GM21576 (cell line): ENCODE results near the gene IFT80.
"Not testable (repeated sequence)": the region's sequence is repeated elsewhere in the genome, so short reads cannot be mapped to it uniquely, and the experiment has no call there.

ENCODE experiments used
- ATAC-seq: cut with Tn5 transposase; IDR thresholded peaks from one replicate; pipeline ENCODE4 v1.9.1; 2021; ENCODE audit warnings: mild to moderate bottlenecking, moderate library complexity; ENCODE audit not compliant: unreplicated experiment

Gene IFT80

DNA sequence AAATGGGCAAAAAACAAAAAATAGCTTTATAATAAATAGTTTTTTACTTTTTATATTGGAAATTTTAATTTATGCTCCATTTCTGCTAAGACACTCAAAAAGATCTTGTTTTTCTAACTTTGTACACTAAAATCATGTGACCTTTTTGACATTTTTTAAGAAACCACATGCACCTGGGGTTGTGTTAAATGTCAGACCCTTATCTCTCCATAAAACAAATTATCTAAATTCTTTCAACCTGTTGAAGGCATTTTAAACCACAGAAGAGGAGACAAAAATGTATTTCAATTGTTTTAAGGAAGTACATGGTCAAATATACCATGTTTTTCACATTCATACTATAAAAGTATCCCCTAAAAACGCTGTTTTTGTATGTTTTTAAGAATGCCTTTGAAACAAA is 29.2 kb downstream of the IFT80 start:
- ATAC-seq, result no peak

- ATAC-seq, result no peak
These were observed 30.2 kb downstream of the IFT80 start for GRCh38 chr3:160368804-160369203.

GRCh38 chr3:160365869-160366522 is 33.0 kb downstream of the IFT80 start:
- ATAC-seq, result no peak

GRCh38 chr3:160362896-160363295 is 36.1 kb downstream of the IFT80 start:
- not testable (repeated sequence) for ATAC-seq

- ATAC-seq, result no peak
These were observed 43.2 kb downstream of the IFT80 start for GRCh38 chr3:160355826-160356225.

GRCh38 chr3:160346511-160346910 is 52.5 kb downstream of the IFT80 start:
- no peak for ATAC-seq

DNA sequence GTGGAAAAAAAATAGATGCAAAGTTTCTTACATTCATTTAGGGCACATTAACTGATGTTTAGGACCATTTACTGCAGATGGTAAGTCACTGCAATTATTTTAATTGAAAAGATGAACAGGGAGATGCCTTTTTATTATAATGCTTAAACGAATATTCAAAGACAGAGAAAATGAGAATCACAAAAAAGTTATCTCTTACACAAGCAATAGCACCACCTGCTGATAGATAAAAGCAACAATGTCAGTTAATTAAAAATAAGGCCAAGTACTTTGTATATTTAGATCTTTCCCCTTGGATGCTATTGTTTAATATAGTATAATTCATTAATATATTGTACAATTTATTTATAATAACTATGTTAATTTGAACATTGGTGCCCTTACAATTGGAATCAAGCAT is 55.9 kb downstream of the IFT80 start:
- no peak for ATAC-seq

DNA sequence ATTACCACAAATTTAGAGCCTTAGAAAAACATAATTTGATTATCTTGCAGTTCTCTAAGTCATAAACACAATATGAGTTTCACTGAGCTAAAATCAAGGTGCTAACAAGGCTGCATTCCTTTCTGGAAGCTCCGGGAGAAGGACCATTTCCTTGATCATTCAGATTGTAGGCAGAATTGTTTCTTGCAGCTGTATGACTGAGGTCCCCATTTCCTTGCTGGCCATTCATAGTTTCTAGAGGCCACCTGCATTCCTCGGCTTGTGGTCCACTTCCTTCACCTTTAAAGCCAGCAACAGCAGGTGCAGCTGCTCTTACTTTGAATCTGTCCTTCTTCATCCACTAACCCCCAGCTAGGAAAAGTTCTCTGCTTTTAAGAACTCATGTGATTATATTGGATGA is 58.7 kb downstream of the IFT80 start:
- no peak for ATAC-seq

DNA sequence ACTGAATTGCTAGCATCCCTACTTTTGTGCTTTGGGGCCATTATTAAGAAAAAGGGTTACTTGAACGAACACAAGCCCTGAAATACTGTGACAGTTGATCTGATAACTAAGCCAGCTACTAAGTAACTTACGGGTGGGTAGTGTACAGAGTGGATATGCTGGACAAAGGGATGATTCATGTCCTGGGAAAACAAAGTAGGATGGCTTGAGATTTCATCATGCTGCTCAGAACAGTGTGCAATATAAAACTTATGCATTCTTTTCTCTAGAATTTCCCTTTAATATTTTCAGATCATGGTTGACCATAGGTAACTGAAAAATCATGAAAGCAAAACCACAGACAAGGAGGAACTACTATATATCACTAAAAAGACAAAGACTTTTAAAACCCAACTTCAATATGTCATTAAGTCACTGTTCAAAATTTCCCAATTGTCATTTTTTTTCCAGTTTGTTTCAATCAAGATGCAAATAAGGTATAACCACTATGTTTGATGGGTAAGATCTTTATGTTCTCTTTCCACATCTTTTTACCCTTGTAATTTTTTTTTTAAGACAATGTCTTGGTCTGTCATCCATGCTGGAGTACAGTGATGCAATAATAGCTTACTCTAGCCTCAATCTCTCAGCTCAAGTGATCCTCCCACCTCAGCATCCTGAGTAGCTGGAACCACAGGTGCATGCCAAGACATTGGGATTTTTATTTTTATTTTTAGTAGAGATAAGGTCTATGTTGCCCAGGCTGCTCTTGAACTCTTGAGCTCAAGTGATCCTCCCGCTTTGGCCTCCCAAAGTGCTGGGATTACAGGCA is 67.7 kb downstream of the IFT80 start:
- no peak for ATAC-seq

GRCh38 chr3:160330690-160331089 is 68.3 kb downstream of the IFT80 start:
- no peak for ATAC-seq

- ATAC-seq, result no peak
These were observed 68.9 kb downstream of the IFT80 start for GRCh38 chr3:160330109-160330508.

- ATAC-seq, result not testable (repeated sequence)
These were observed 72.7 kb downstream of the IFT80 start for GRCh38 chr3:160326286-160326685.

GRCh38 chr3:160321821-160322220 is 77.2 kb downstream of the IFT80 start:
- ATAC-seq, result not testable (repeated sequence)

- no peak for ATAC-seq
These were observed 79.7 kb downstream of the IFT80 start for GRCh38 chr3:160319322-160319721.

- ATAC-seq, result no peak
These were observed 84.0 kb downstream of the IFT80 start for GRCh38 chr3:160314995-160315394.

- ATAC-seq, result no peak
These were observed 86.9 kb downstream of the IFT80 start for GRCh38 chr3:160312014-160312624.

DNA sequence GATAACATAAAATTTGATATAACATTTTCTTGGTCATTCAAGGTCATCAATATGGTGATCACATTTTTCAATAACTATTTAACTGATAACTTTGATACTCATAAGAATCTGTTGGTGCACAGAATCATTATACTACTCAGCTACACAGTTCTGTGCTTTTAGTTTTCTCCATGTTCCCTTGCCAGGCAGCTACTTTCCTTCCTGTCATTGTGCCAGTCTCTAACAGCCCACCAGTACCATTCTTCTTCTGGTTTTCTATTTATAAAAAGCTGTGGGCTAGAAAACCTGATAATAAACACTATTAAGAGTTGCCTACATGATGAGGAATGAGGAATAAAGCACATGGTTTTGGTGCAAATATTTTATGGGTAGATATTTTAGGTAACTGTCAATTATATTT is 96.2 kb downstream of the IFT80 start:
- no peak for ATAC-seq

DNA sequence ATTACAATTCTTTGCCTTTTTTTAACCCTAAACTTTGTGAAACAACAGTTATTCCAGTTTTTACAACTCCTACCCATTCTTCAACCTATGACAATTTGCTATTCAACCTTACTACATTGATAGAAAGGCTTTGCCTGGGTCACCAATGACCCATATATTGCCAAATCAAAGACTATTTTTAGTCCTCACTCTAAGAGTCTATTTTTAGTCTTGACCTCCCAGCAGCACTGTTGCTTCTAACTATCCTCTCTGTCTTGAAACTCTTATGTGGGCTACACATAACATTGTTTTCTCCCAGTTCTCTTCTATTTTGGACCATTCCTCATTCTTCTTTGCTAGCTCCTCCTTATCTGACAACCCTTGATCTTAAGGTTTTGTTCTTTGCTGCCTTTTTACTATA is 102.4 kb downstream of the IFT80 start:
- ATAC-seq, result no peak

- no peak for ATAC-seq
These were observed 107.1 kb downstream of the IFT80 start for GRCh38 chr3:160291909-160292299.

- no peak for ATAC-seq
These were observed 107.6 kb downstream of the IFT80 start for GRCh38 chr3:160291290-160291908.

- ATAC-seq, result no peak
These were observed 111.4 kb downstream of the IFT80 start for GRCh38 chr3:160287666-160288065.

GRCh38 chr3:160286231-160286630 is 112.8 kb downstream of the IFT80 start:
- no peak for ATAC-seq
